Measurements from ENCODE around the gene BBOX1.

GRCh38 chr11:27083241-27083640 is 42.6 kb downstream of the BBOX1 start:
- TF ChIP-seq CTCF (IDR thresholded peaks at IDR 0.05) (no peak), POLR2A (IDR thresholded peaks at IDR 0.05) (no peak), POLR2AphosphoS5 (IDR thresholded peaks at IDR 0.05) (no peak)

Data from sigmoid colon (tissue), 4 donors.